Type B pancreatic cell (in vitro differentiated cells): ENCODE measurements around the gene SCYL2. TPM values are rescaled to one million over a fixed set of nuclear protein-coding genes. Genes with fewer than 3 reads are reported as not detected.
"Not testable (repeated sequence)": the region's sequence is repeated elsewhere in the genome, so short reads cannot be mapped to it uniquely, and the experiment has no call there.

Experiments
- DNase-seq: peaks from one replicate; pipeline ENCODE4 v3.0.0; 2021; ENCODE audit warnings: mixed read lengths; ENCODE audit not compliant: unreplicated experiment; ENCODE audit errors: extremely low spot score
- H3K27ac Mint-ChIP-seq: 2 replicates; pipeline ENCODE4 v1.8.0; 2021; ENCODE audit warnings: mild to moderate bottlenecking, mixed read lengths
- H3K27me3 Mint-ChIP-seq: 2 replicates; pipeline ENCODE4 v1.8.0; 2021; ENCODE audit warnings: mixed read lengths
- H3K36me3 Mint-ChIP-seq: 2 replicates; pipeline ENCODE4 v1.8.0; 2021; ENCODE audit warnings: mixed read lengths
- H3K4me1 Mint-ChIP-seq: one replicate; pipeline ENCODE4 v1.8.0; 2021; ENCODE audit warnings: mixed read lengths; ENCODE audit not compliant: unreplicated experiment
- H3K4me3 Mint-ChIP-seq: 2 replicates; pipeline ENCODE4 v1.8.0; 2021; ENCODE audit warnings: mild to moderate bottlenecking, mixed read lengths
- H3K9me3 Mint-ChIP-seq: 2 replicates; pipeline ENCODE4 v1.8.0; 2021; ENCODE audit warnings: mixed read lengths
- CTCF ChIP-seq: fragments of 200-600 bp; sonication (generic); conservative IDR thresholded peaks from 2 replicates; pipeline ENCODE4 v1.5.0; 2021; ENCODE audit warnings: antibody characterized with exemption, mild to moderate bottlenecking
- total RNA-seq: library from RNA; stranded (reverse); gene quantifications from 2 replicates; pipeline ENCODE4 v1.2.1, GENCODE V29; 2021; ENCODE audit warnings: low replicate concordance

SCYL2 gene
- total RNA-seq, 1 donor from 2014 or later, result 53.9 TPM

GRCh38 chr12:100332852-100333251 lies 65.9 kb downstream of the SCYL2 start:
- Mint-ChIP-seq H3K36me3 (peaks cover 23% of the 10 kb centered on the region), H3K27ac (no peak overlapping the region), H3K27me3 (no peaks in the 10 kb centered on the region), H3K4me1 (no peaks in the 10 kb centered on the region), H3K4me3 (no peak overlapping the region), H3K9me3 (no peaks in the 10 kb centered on the region)
- no peak for DNase-seq
- TF ChIP-seq CTCF, result no peak

GRCh38 chr12:100337299-100337698 lies 70.3 kb downstream of the SCYL2 start:
- H3K4me3 Mint-ChIP-seq, result no peak overlapping the region
- TF ChIP-seq CTCF, result no peak
- no peaks in the 10 kb centered on the region for H3K27me3 Mint-ChIP-seq
- DNase-seq, result no peak
- no peaks in the 10 kb centered on the region for H3K4me1 Mint-ChIP-seq
- H3K36me3 Mint-ChIP-seq, result peaks cover 21% of the 10 kb centered on the region
- peaks cover under 1% of the 10 kb centered on the region for H3K9me3 Mint-ChIP-seq
- no peak overlapping the region for H3K27ac Mint-ChIP-seq

GRCh38 chr12:100337727-100338126 lies 70.8 kb downstream of the SCYL2 start:
- Mint-ChIP-seq H3K27me3 (no peaks in the 10 kb centered on the region), H3K4me1 (no peaks in the 10 kb centered on the region), H3K27ac (no peak overlapping the region), H3K9me3 (peaks cover 4% of the 10 kb centered on the region), H3K4me3 (no peak overlapping the region), H3K36me3 (peaks cover 25% of the 10 kb centered on the region)
- no peak for DNase-seq
- TF ChIP-seq CTCF, result no peak

GRCh38 chr12:100339071-100339470 lies 72.1 kb downstream of the SCYL2 start:
- TF ChIP-seq CTCF, result no peak
- H3K4me3 Mint-ChIP-seq, result no peak overlapping the region
- H3K27ac Mint-ChIP-seq, result no peak overlapping the region
- H3K27me3 Mint-ChIP-seq, result no peaks in the 10 kb centered on the region
- no peaks in the 10 kb centered on the region for H3K4me1 Mint-ChIP-seq
- H3K36me3 Mint-ChIP-seq, result peaks cover 22% of the 10 kb centered on the region
- peaks cover 4% of the 10 kb centered on the region for H3K9me3 Mint-ChIP-seq
- no peak for DNase-seq

- H3K27me3 Mint-ChIP-seq, H3K4me3 Mint-ChIP-seq, H3K4me1 Mint-ChIP-seq, DNase-seq, H3K9me3 Mint-ChIP-seq, H3K27ac Mint-ChIP-seq: not testable (repeated sequence)
- H3K36me3 Mint-ChIP-seq, result peaks cover 12% of the 10 kb centered on the region
These were observed 75.9 kb downstream of the SCYL2 start for GRCh38 chr12:100342897-100343296.

GRCh38 chr12:100344351-100344750 lies 77.4 kb downstream of the SCYL2 start:
- H3K4me3 Mint-ChIP-seq, H3K9me3 Mint-ChIP-seq, H3K27me3 Mint-ChIP-seq, H3K27ac Mint-ChIP-seq, H3K4me1 Mint-ChIP-seq, H3K36me3 Mint-ChIP-seq, DNase-seq: not testable (repeated sequence)
